LNCaP clone FGC (cell line): ENCODE data around the gene MYO18B.

ENCODE experiments used
- DNase-seq: peaks from one replicate; pipeline ENCODE4 v3.0.0-alpha.2; 2011; ENCODE audit warnings: low read depth
- H3K4me3 ChIP-seq: 2 replicates; pipeline ENCODE4 v1.5.1; 2011; ENCODE audit warnings: mild to moderate bottlenecking, low read depth, low read length, control low read depth
- CTCF ChIP-seq: IDR thresholded peaks from 2 replicates; pipeline ENCODE4 v1.5.1; 2012; ENCODE audit warnings: mild to moderate bottlenecking; ENCODE audit not compliant: control insufficient read depth, insufficient read depth; ENCODE audit errors: extremely low read depth

Gene MYO18B

GRCh38 chr22:25929321-25929878 is 187.4 kb downstream of the MYO18B start:
- no peak overlapping the region for H3K4me3 ChIP-seq
- DNase-seq = no peak
- no peak for TF ChIP-seq CTCF

GRCh38 chr22:25930083-25930482 is 188.1 kb downstream of the MYO18B start:
- no peak for TF ChIP-seq CTCF
- DNase-seq = no peak
- no peak overlapping the region for H3K4me3 ChIP-seq

- no peak overlapping the region for H3K4me3 ChIP-seq
- no peak for TF ChIP-seq CTCF
- DNase-seq = no peak
Observed at GRCh38 chr22:25930788-25931310, 188.9 kb downstream of the MYO18B start.

GRCh38 chr22:25933158-25933788 is 191.3 kb downstream of the MYO18B start:
- no peak for TF ChIP-seq CTCF
- DNase-seq = no peak
- no peak overlapping the region for H3K4me3 ChIP-seq

DNA sequence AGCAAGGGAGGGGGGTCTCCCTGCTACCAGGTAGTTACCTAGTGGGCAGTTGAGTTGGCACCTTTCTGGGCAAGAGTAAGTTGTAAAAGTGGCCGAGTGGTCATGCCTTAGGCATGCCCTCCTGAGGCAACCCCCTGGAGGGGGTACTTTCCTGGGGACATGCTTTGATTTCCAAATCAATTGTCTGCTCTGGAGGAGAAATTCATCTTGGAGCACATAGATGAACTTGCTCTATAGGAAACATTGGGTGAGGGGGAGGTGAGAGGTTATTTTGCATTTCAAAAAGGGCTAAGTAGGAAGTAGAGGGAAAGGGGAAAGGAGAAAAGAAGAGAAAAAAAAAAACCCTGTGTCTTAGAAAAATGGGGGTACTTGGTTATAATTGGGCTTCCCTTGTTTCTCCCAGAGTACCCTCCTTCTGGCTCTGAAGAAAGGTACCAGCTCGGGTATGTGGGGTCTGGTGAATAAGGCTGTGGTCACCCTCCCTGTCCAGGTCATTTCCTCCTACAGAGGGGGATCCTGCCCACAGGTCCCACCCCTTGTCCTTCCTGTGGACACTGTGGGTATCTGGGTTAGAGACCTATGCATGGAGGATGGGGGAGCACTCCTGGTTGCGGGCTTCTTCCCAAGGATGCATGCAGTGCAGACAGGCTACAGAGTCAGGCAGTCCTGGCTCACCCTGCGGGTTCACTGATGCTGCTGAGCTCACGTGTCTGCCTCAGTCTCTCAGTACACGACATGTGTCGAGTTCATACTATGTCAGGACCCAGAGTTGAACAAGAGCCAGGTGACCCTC is 193.5 kb downstream of the MYO18B start:
- DNase-seq = no peak
- H3K4me3 ChIP-seq = no peak overlapping the region

DNA sequence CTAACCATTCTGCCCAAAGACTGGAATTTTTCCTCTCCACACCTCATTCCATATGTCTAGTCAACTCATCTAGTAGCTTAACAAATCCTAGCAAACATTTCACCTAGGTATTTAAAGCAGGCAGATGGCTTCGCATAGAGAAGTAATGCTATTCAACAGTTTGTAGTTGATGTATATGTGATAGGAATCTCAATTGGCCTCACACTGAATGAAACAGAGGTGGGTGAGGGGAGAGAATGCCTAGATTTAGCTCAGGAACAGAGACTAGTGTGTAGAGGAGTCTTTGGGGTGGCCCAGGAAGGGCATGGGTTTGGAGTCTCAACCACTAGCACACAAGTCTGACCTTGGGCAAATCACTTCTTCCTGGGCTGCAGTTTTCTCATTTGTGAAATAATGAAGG is 196.2 kb downstream of the MYO18B start:
- TF ChIP-seq CTCF = no peak

More for the DNA sequence above, 193.5 kb downstream of the MYO18B start:
- TF ChIP-seq CTCF = no peak

More for the DNA sequence above, 196.2 kb downstream of the MYO18B start:
- H3K4me3 ChIP-seq = no peak overlapping the region
- DNase-seq = no peak
